GM12878 (cell line): ENCODE measurements around the gene NHSL2.

Experiments
- JUND ChIP-seq: IDR thresholded peaks from 2 replicates; pipeline ENCODE4 v1.6.1; 2012; ENCODE audit warnings: low read depth, mild to moderate bottlenecking, low read length, improper control_type of control experiment, moderate library complexity
- POLR2A ChIP-seq: IDR thresholded peaks from 2 replicates; pipeline ENCODE4 v1.6.1; 2011; ENCODE audit warnings: low read depth, mild to moderate bottlenecking, low read length
- YY1 ChIP-seq: IDR thresholded peaks from 2 replicates; pipeline ENCODE4 v1.6.1; 2011; ENCODE audit warnings: low read depth, mild to moderate bottlenecking, low read length
- TF ChIP-seq, protein P1 (sequence below), 3 experiments: IDR thresholded peaks in 2 of 3; conservative IDR thresholded peaks in 1 of 3; 2 replicates each; pipeline ENCODE4 v1.5.1; 2011; ENCODE audit warnings: low read depth in 3 of 3, low read length in 3 of 3, mild to moderate bottlenecking in 3 of 3, control low read depth in 2 of 3, moderate library complexity in 2 of 3, inconsistent platforms in 1 of 3, mixed read lengths in 1 of 3; ENCODE audit not compliant: control insufficient read depth in 2 of 3, insufficient read depth in 1 of 3; ENCODE audit errors: extremely low read depth in 1 of 3

DNA sequence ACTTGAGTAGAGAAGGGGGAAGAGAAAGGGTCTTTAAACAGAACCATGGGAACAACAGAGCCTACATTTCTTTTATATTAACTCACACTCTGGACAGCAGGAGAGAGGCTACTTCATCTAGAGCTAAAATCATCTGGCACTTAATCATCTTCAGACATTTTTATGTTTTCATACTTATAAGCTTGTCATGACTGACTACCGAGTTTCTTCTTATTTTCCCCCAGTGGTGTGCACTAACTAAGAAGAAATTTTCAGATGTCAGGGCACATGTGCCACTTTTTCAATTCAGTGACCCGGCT lies 232.9 kb downstream of the NHSL2 start:
- TF ChIP-seq YY1 (no peak), POLR2A (no peak), JUND (no peak)
- TF ChIP-seq, protein P1, sequence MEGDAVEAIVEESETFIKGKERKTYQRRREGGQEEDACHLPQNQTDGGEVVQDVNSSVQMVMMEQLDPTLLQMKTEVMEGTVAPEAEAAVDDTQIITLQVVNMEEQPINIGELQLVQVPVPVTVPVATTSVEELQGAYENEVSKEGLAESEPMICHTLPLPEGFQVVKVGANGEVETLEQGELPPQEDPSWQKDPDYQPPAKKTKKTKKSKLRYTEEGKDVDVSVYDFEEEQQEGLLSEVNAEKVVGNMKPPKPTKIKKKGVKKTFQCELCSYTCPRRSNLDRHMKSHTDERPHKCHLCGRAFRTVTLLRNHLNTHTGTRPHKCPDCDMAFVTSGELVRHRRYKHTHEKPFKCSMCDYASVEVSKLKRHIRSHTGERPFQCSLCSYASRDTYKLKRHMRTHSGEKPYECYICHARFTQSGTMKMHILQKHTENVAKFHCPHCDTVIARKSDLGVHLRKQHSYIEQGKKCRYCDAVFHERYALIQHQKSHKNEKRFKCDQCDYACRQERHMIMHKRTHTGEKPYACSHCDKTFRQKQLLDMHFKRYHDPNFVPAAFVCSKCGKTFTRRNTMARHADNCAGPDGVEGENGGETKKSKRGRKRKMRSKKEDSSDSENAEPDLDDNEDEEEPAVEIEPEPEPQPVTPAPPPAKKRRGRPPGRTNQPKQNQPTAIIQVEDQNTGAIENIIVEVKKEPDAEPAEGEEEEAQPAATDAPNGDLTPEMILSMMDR (IDR thresholded peaks at IDR 0.05 in 2 of 3, conservative IDR thresholded peaks at IDR 0.05 in 1 of 3; ENCODE audit: control insufficient read depth in 2 of 3, extremely low read depth in 1 of 3, insufficient read depth in 1 of 3, low read depth in 3 of 3, low read length in 3 of 3): no peak
